A673 (cell line): ENCODE measurements around the gene RPS6KC1.

Experiments used
- CTCF ChIP-seq: fragments of 300-800, 200-600 bp; sonication (generic); conservative IDR thresholded peaks from 2 replicates; pipeline ENCODE4 v1.5.1; 2017; ENCODE audit warnings: low read depth, mild to moderate bottlenecking, antibody characterized with exemption, low read length, moderate library complexity, mixed read lengths
- EZH2 ChIP-seq: fragments of 200-600 bp; sonication (generic); IDR thresholded peaks from 2 replicates; pipeline ENCODE4 v1.6.1; 2017; ENCODE audit warnings: borderline replicate concordance, low read depth, mild to moderate bottlenecking, mixed read lengths, antibody characterized with exemption, low read length; ENCODE audit not compliant: poor library complexity, severe bottlenecking

DNA sequence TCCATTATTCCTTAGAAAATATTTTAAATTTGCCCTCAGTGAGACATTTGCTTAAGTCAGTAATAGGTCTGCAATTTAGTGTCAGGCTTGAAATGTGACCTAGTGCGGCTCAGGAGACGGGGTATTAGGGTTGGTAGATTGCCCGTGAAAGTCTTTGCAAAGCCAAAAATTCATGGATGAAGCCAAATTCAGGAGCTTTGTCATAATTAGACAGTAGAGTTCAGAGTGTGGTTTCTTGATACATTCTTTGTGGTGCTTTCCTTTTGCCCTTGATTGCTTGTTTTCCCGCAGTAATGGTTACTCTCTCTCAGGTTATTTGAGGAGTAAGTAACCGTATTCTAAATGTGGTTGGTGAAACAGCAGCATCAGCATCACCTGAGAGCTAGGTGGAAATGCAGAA is 120.7 kb downstream of the RPS6KC1 start:
- TF ChIP-seq EZH2 (no peak), CTCF (no peak)
